GM13976 (cell line): ENCODE results near the gene CCDC141.

ENCODE experiments used
- DNase-seq: peaks from one replicate; pipeline ENCODE4 v3.0.0; 2012; ENCODE audit warnings: low spot score
- CTCF ChIP-seq: IDR thresholded peaks from 2 replicates; pipeline ENCODE4 v1.5.1; 2012; ENCODE audit warnings: borderline replicate concordance, mild to moderate bottlenecking; ENCODE audit not compliant: insufficient read depth; ENCODE audit errors: extremely low read depth, missing control alignments, control extremely low read depth
- in situ Hi-C: fragments of 300-500 bp; cut with MboI; formaldehyde crosslinking; loops from one replicate; pipeline ENCODE4 v1.12.0; 2022; ENCODE audit warnings: low sequenced_read_pairs, mixed read lengths, inconsistent platforms; ENCODE audit not compliant: unreplicated experiment

The CCDC141 gene

GRCh38 chr2:178807227-178808008 is 242.5 kb downstream of the CCDC141 start, which contains the start of gene TTN:
TSS of gene TTN (minus strand) at chr2:178807423. CDS start at chr2:178804642, 2,781 bp downstream.
- TF ChIP-seq CTCF, result no peak
- in situ Hi-C loops, result no loop called here
- DNase-seq, result no peak

GRCh38 chr2:178806543-178806942 is 243.4 kb downstream of the CCDC141 start:
- in situ Hi-C loops, result no loop called here
- no peak for DNase-seq
- TF ChIP-seq CTCF, result no peak

GRCh38 chr2:178805457-178805856 is 244.5 kb downstream of the CCDC141 start:
- in situ Hi-C loops, result no loop called here
- DNase-seq, result no peak
- TF ChIP-seq CTCF, result no peak

- DNase-seq, result peak; percentile 35
- peak; percentile 4 for TF ChIP-seq CTCF
- in situ Hi-C loops, result no loop called here
Observed at GRCh38 chr2:178804791-178805190, 245.1 kb downstream of the CCDC141 start.

- in situ Hi-C loops, result no loop called here
- DNase-seq, result no peak
- no peak for TF ChIP-seq CTCF
Observed at GRCh38 chr2:178800510-178800909, 249.4 kb downstream of the CCDC141 start.

GRCh38 chr2:178799305-178799704 is 250.6 kb downstream of the CCDC141 start:
- no peak for DNase-seq
- TF ChIP-seq CTCF, result no peak
- in situ Hi-C loops, result loop anchor here (25.0 kb wide), 3 partner anchors 338 to 938 kb away; no protein-coding TSS in a partner anchor
